Spleen (tissue), 11 donors: ENCODE data around the gene KL. TPM values are rescaled to one million over a fixed set of nuclear protein-coding genes. Genes with fewer than 3 reads are reported as not detected.

Experiments
- DNase-seq: peaks from one replicate; pipeline ENCODE4 v3.0.0-alpha.2; 2020
- H3K27ac ChIP-seq, 8 donors: fragments of 200-600 bp; sonication (generic) in 7 of 8; 1 replicate in 4 of 8; 2 replicates in 4 of 8; pipeline versions ENCODE4 v1.5.0 to v1.8.0; 2016 to 2021; ENCODE audit warnings: inconsistent platforms in 4 of 8, mild to moderate bottlenecking in 4 of 8, moderate library complexity in 1 of 8
- H3K27me3 ChIP-seq, 7 donors: fragments of 200-600 bp; sonication (generic) in 6 of 7; replicated peaks in 1 of 7; 1 replicate in 4 of 7; 2 replicates in 3 of 7; pipeline versions ENCODE4 v1.5.0 to v1.8.0; 2016 to 2021; ENCODE audit warnings: inconsistent platforms in 3 of 7, mild to moderate bottlenecking in 1 of 7
- H3K36me3 ChIP-seq, 6 donors: fragments of 200-600 bp; sonication (generic) in 5 of 6; 1 replicate in 4 of 6; 2 replicates in 2 of 6; pipeline versions ENCODE4 v1.5.0 to v1.8.0; 2016 to 2021; ENCODE audit warnings: inconsistent platforms in 2 of 6
- H3K4me1 ChIP-seq, 6 donors: fragments of 200-600 bp; sonication (generic) in 5 of 6; 1 replicate in 3 of 6; 2 replicates in 3 of 6; pipeline versions ENCODE4 v1.5.0 to v1.8.0; 2016 to 2021; ENCODE audit warnings: inconsistent platforms in 3 of 6
- H3K4me3 ChIP-seq, 8 donors: fragments of 200-600 bp; sonication (generic) in 7 of 8; 1 replicate in 4 of 8; 2 replicates in 4 of 8; pipeline versions ENCODE4 v1.5.0 to v1.8.0; 2016 to 2021; ENCODE audit warnings: inconsistent platforms in 4 of 8, mild to moderate bottlenecking in 4 of 8, moderate library complexity in 2 of 8
- H3K9me3 ChIP-seq, 8 donors: fragments of 200-600 bp; sonication (generic) in 7 of 8; 1 replicate in 4 of 8; 2 replicates in 4 of 8; pipeline versions ENCODE4 v1.5.0 to v1.8.0; 2016 to 2021; ENCODE audit warnings: inconsistent platforms in 4 of 8
- CTCF ChIP-seq, 11 experiments: fragments of 200-600 bp in 7 of 11; fragments of 450-650 bp in 4 of 11; sonication (generic) in 4 of 11; IDR thresholded peaks in 8 of 11; conservative IDR thresholded peaks in 3 of 11; 1 replicate in 7 of 11; 2 replicates in 4 of 11; pipeline versions ENCODE4 v1.4.0 to v1.8.0; 2016 to 2021; ENCODE audit warnings: antibody characterized with exemption in 11 of 11, inconsistent platforms in 4 of 11, mild to moderate bottlenecking in 1 of 11
- POLR2A ChIP-seq, 3 donors: fragments of 450-650 bp; IDR thresholded peaks; one replicate each; pipeline ENCODE4 v1.5.1; 2017; ENCODE audit warnings: antibody characterized with exemption in 3 of 3, mild to moderate bottlenecking in 1 of 3
- POLR2AphosphoS5 ChIP-seq, 3 donors: sonication (generic); formaldehyde crosslinking; IDR thresholded peaks; one replicate each; pipeline ENCODE4 v1.5.1; 2017; ENCODE audit warnings: antibody characterized with exemption in 3 of 3
- WGBS, 5 donors: extraction: QIAGEN DNeasy Blood & Tissue Kit in 3 of 5; methylation state at CpG; one replicate each; pipeline versions ENCODE4 v1.1.5 to v1.1.7; 2013 to 2018; 5-methylcytosine and 5-hydroxymethylcytosine counted together
- intact Hi-C: fragments of 100-400 bp; cut with DNase I; formaldehyde crosslinking; loops from one replicate; pipeline ENCODE4 v1.15.0; 2023; ENCODE audit warnings: low total_unique reads
- polyA plus RNA-seq, 3 donors: library from polyadenylated mRNA; stranded (reverse); fragments of 200-250 nt; gene quantifications; one replicate each; pipeline ENCODE4 v1.2.1, GENCODE V29; 2013
- total RNA-seq, 7 donors: library from RNA; depleted of rRNA in 3 of 7; stranded (reverse); fragments of >200 nt in 3 of 7; fragmentation: NEBNext Ultra II Directional in 4 of 7; extraction: Animal tissue kit (Norgen Biotek cat#: 25700) in 4 of 7; gene quantifications; one replicate each; pipeline versions ENCODE4 v1.1.0 to v1.2.1, GENCODE V29; 2016 to 2021
- donor health status: healthy with polysubstance abuse.
- donor health status: DM: no; HTN: no; CAD: no; lungs with moderate emphysema.
- donor health status: DM: no; HTN: no; CAD: no.
- donor health status: Bipolar disorder and iron deficiency.
- donor health status: healthy.
- donor health status: DM: no; HTN: no; CAD: no.
- donor health status: DM: yes; HTN: yes; CAD: no.

The KL gene
- total and polyA plus RNA-seq, 10 donors = 0.35 to 10.2 (median 4.6) TPM

- Histone ChIP-seq H3K27me3 (peaks cover 0 to 8% (median 0%) of the 10 kb centered on the region in 7 donors), H3K36me3 (no peaks in the 10 kb centered on the region), H3K4me3 (no peak overlapping the region), H3K9me3 (peaks cover 0 to 22% (median 17%) of the 10 kb centered on the region in 8 donors), H3K4me1 (peaks cover 0 to 18% (median 2%) of the 10 kb centered on the region in 6 donors), H3K27ac (no peak overlapping the region)
- 90 to 99% (median 94%) methylated on average over 2 of the region's 2 CpGs for WGBS, 5 donors
- DNase-seq = no peak
- intact Hi-C loops = no loop called here
- TF ChIP-seq POLR2AphosphoS5 (IDR thresholded peaks at IDR 0.05) (no peak), CTCF (IDR thresholded peaks at IDR 0.05 in 8 of 11, conservative IDR thresholded peaks at IDR 0.05 in 3 of 11) (no peak), POLR2A (IDR thresholded peaks at IDR 0.05) (no peak)
Measured at GRCh38 chr13:33007237-33007636, 9.0 kb upstream of the KL start.

DNA sequence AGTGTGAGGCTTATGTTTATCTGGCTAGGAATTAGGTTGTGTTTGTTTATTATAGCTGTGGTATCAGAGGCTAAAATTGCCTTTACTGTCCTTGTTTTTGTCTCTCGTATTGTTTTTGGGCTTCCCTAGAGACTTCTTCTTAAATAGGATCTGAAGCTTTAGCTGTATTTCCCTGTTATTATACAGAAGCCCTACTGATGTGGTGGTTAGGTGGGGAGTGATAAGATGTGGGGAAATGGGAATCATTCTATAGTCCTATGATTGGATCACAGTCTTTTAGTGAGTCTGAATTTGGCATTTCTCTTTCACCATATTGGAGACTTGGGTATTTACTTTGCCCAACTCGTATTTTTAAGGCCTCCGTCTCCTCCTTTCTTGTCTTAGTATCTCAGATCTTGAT is 8.3 kb upstream of the KL start:
- Histone ChIP-seq H3K9me3 (peaks cover 0 to 22% (median 17%) of the 10 kb centered on the region in 8 donors), H3K27ac (no peak overlapping the region), H3K4me1 (peaks cover 0 to 18% (median 2%) of the 10 kb centered on the region in 6 donors), H3K27me3 (peaks cover 0 to 15% (median 0%) of the 10 kb centered on the region in 7 donors), H3K4me3 (no peak overlapping the region), H3K36me3 (no peaks in the 10 kb centered on the region)
- 81 to 96% (median 91%) methylated on average over 3 of the region's 3 CpGs for WGBS, 5 donors
- DNase-seq = no peak
- no peak for TF ChIP-seq POLR2AphosphoS5 (IDR thresholded peaks at IDR 0.05)
- TF ChIP-seq CTCF (IDR thresholded peaks at IDR 0.05 in 8 of 11, conservative IDR thresholded peaks at IDR 0.05 in 3 of 11) = no peak
- no peak for TF ChIP-seq POLR2A (IDR thresholded peaks at IDR 0.05)
- intact Hi-C loops = no loop called here

DNA sequence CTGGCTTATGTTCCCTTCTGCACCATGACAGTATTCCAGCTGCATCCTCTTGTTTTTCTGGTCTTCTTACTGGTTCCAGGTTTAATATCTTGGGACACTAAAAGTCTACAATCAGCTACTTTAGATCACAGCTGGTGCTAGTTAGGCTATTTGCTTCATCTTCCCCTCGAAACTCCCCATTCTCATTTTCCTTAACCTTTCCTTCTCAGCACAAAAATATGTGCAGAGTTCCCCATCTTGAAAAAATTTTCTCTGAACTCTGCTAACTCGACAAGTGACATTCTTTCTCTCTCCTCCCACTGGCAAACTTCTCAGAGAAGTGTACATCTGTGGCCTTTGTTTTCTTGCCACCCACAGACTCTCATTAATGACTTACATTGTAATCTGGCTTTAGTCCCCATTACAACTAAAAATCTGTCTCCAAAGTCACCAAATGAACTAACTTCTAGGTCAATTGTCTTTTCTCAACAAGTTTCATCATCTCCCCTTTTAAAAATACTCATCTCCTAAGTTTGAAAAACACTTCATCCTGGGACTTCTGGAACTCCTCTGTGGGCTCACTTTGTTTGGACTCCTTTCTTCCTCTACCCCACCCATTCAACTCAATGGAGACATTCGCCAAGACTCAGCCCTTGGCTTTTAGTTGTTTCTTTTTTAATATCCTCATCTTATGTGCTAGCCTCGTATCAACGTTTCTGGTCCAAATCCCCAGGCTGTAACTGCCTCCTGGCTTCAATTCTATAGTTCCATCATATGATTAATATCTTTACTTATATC is 7.1 kb upstream of the KL start:
- no peak for DNase-seq
- H3K4me1 ChIP-seq = peaks cover 0 to 15% (median 2%) of the 10 kb centered on the region in 6 donors
- no peaks in the 10 kb centered on the region for H3K36me3 ChIP-seq
- TF ChIP-seq CTCF (IDR thresholded peaks at IDR 0.05 in 8 of 11, conservative IDR thresholded peaks at IDR 0.05 in 3 of 11) (no peak), POLR2AphosphoS5 (IDR thresholded peaks at IDR 0.05) (no peak), POLR2A (IDR thresholded peaks at IDR 0.05) (no peak)
- H3K27me3 ChIP-seq = peaks cover 0 to 27% (median 0%) of the 10 kb centered on the region in 7 donors
- 62 to 83% (median 66%) methylated on average over 5 of the region's 5 CpGs for WGBS, 5 donors
- intact Hi-C loops = no loop called here
- no peak overlapping the region for H3K4me3 ChIP-seq
- peaks cover 0 to 22% (median 17%) of the 10 kb centered on the region in 8 donors for H3K9me3 ChIP-seq
- H3K27ac ChIP-seq = no peak overlapping the region

- Histone ChIP-seq H3K27ac (no peak overlapping the region), H3K36me3 (no peaks in the 10 kb centered on the region), H3K27me3 (peaks cover 0 to 52% (median 17%) of the 10 kb centered on the region in 7 donors), H3K4me3 (no peak overlapping the region), H3K9me3 (peaks cover 0 to 20% (median 17%) of the 10 kb centered on the region in 8 donors), H3K4me1 (peaks cover 8 to 25% (median 20%) of the 10 kb centered on the region in 6 donors)
- intact Hi-C loops = no loop called here
- DNase-seq = no peak
- WGBS, 5 donors = 69 to 78% (median 75%) methylated on average over 5 of the region's 5 CpGs
- no peak for TF ChIP-seq CTCF (IDR thresholded peaks at IDR 0.05 in 8 of 11, conservative IDR thresholded peaks at IDR 0.05 in 3 of 11)
- TF ChIP-seq POLR2AphosphoS5 (IDR thresholded peaks at IDR 0.05) = no peak
- TF ChIP-seq POLR2A (IDR thresholded peaks at IDR 0.05) = no peak
Measured at GRCh38 chr13:33011828-33012470, 4.3 kb upstream of the KL start.
